HFFc6 (cell line): ENCODE measurements around the gene PDE4A. TPM values are rescaled to one million over a fixed set of nuclear protein-coding genes. Genes with fewer than 3 reads are reported as not detected.

Source experiments
- DNase-seq: peaks from one replicate; pipeline ENCODE4 v3.0.0-alpha.2; 2018
- H3K27ac Mint-ChIP-seq: 2 replicates; pipeline ENCODE4 v1.8.0; 2020; ENCODE audit warnings: mild to moderate bottlenecking, mixed read lengths
- H3K27me3 Mint-ChIP-seq: 2 replicates; pipeline ENCODE4 v1.8.0; 2021; ENCODE audit warnings: mild to moderate bottlenecking, moderate library complexity, mixed read lengths; ENCODE audit not compliant: insufficient read depth
- H3K36me3 Mint-ChIP-seq: 2 replicates; pipeline ENCODE4 v1.8.0; 2021; ENCODE audit warnings: low read depth, mixed read lengths
- H3K4me1 Mint-ChIP-seq: 2 replicates; pipeline ENCODE4 v1.8.0; 2020; ENCODE audit warnings: low read depth, mixed read lengths
- H3K4me3 Mint-ChIP-seq: 2 replicates; pipeline ENCODE4 v1.8.0; 2020; ENCODE audit warnings: mild to moderate bottlenecking, moderate library complexity, mixed read lengths
- H3K9me3 Mint-ChIP-seq: 2 replicates; pipeline ENCODE4 v1.8.0; 2020; ENCODE audit warnings: mild to moderate bottlenecking, mixed read lengths
- total RNA-seq, 6 experiments: library from RNA; stranded (reverse); fragmentation: NEBNext Ultra II Directional; extraction: Animal tissue kit (Norgen Biotek cat#: 25700); gene quantifications; 2 replicates in 1 of 6; 3 replicates in 5 of 6; pipeline ENCODE4 v1.2.3, GENCODE V29; 2021
- TF ChIP-seq, protein P1 (sequence below): fragments of 200-600 bp; sonication (generic); IDR thresholded peaks from 2 replicates; pipeline ENCODE4 v1.5.0; 2021; ENCODE audit warnings: antibody characterized with exemption, mild to moderate bottlenecking

Gene PDE4A
- total RNA-seq, 6 experiments from 2014 or later: 10.1 to 18.9 (median 10.8) TPM

DNA sequence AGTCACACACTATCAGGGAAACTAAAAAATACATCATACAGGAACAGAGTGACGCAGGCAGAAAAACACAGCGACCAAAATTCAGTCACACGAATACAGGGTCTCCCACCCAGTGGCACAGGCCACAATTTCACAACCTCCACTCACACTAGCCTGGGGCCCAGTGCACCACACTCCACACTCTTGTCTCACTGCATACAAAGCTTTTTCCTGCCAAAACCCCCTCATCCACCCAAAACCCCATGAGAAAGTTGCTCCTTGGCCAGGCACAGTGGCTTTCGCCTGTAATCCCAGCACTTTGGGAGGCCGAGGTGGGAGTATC lies 95.7 kb downstream of the PDE4A start:
- Mint-ChIP-seq H3K4me1 (peaks cover 32% of the 10 kb centered on the region), H3K36me3 (no peaks in the 10 kb centered on the region), H3K27ac (no peak overlapping the region), H3K9me3 (no peaks in the 10 kb centered on the region), H3K4me3 (peak overlapping the region; percentile 76; the same call in 1 of the 2 replicates), H3K27me3 (peaks cover 4% of the 10 kb centered on the region; the same call in 1 of the 2 replicates)
- DNase-seq: no peak
- TF ChIP-seq, protein P1, sequence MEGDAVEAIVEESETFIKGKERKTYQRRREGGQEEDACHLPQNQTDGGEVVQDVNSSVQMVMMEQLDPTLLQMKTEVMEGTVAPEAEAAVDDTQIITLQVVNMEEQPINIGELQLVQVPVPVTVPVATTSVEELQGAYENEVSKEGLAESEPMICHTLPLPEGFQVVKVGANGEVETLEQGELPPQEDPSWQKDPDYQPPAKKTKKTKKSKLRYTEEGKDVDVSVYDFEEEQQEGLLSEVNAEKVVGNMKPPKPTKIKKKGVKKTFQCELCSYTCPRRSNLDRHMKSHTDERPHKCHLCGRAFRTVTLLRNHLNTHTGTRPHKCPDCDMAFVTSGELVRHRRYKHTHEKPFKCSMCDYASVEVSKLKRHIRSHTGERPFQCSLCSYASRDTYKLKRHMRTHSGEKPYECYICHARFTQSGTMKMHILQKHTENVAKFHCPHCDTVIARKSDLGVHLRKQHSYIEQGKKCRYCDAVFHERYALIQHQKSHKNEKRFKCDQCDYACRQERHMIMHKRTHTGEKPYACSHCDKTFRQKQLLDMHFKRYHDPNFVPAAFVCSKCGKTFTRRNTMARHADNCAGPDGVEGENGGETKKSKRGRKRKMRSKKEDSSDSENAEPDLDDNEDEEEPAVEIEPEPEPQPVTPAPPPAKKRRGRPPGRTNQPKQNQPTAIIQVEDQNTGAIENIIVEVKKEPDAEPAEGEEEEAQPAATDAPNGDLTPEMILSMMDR: no peak

DNA sequence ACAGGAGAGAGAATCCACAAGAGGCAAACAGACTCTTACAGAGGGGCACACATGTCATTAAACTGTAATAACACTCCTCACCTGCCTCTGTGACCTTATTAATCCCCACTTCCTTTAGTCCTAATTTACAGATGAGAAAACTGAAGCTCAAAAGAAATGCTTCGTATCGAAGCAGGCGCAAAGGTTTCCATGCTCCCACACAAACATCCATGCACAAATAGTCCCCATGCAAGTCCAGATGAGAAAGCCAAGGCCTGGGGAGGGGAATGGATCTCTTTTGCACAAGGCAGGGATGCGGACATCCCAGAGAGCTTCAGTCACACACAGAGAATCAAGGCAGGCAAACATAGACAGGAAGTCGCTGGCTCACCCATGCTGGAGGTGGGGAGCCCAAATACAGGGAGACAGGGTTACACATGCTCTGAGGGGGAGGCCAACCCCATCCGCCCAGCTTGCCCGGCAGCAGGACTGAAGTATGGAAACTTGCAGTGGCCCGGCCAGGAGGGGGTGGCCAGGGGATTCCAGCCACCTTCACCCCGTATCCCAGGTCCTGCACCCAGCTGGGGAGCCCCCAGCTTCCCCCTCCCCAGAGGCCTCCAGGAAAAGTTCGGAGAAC lies 96.4 kb downstream of the PDE4A start:
- peak overlapping the region; percentile 76 for H3K4me3 Mint-ChIP-seq
- H3K36me3 Mint-ChIP-seq: no peaks in the 10 kb centered on the region
- DNase-seq: peak; percentile 25
- no peaks in the 10 kb centered on the region for H3K9me3 Mint-ChIP-seq
- H3K27me3 Mint-ChIP-seq: peaks cover 6% of the 10 kb centered on the region; the same call in 1 of the 2 replicates
- H3K4me1 Mint-ChIP-seq: peaks cover 32% of the 10 kb centered on the region
- no peak overlapping the region; the same call in 1 of the 2 replicates for H3K27ac Mint-ChIP-seq
- TF ChIP-seq, protein P1: no peak

DNA sequence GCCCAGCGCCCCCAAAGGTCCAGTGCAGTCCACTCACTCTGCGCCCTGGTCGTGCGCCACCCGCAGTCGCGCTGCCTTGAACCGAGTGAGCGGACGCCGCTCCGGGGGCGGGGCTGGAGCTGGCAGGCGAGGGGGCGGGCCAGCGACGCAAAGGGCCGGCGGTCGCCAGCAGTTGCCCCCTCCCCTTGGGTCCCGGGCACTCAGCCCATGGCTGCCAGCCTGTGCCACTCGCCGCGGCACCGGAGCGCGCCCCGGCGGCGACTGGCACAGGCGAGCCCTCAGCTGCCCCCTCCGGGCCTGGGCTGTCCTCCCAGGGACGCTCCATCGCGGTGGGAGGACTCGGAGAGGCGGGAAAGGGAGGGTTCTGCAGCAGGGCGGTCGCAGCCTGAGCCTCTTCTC lies 97.0 kb downstream of the PDE4A start, which contains the start of gene S1PR5:
S1PR5 (minus strand) TSS at position 87 of the 399 bp plus-strand sequence. CDS start 2,436 bp downstream, outside the sequence.
- no peaks in the 10 kb centered on the region for H3K9me3 Mint-ChIP-seq
- TF ChIP-seq, protein P1: no peak
- no peaks in the 10 kb centered on the region for H3K36me3 Mint-ChIP-seq
- peak within 1 kb of the TSS; percentile 77 for H3K27ac Mint-ChIP-seq
- peak within 1 kb of the TSS; percentile 87 for H3K4me3 Mint-ChIP-seq
- peaks cover 6% of the 10 kb centered on the region for H3K27me3 Mint-ChIP-seq
- H3K4me1 Mint-ChIP-seq: peaks cover 32% of the 10 kb centered on the region
- no peak for DNase-seq

DNA sequence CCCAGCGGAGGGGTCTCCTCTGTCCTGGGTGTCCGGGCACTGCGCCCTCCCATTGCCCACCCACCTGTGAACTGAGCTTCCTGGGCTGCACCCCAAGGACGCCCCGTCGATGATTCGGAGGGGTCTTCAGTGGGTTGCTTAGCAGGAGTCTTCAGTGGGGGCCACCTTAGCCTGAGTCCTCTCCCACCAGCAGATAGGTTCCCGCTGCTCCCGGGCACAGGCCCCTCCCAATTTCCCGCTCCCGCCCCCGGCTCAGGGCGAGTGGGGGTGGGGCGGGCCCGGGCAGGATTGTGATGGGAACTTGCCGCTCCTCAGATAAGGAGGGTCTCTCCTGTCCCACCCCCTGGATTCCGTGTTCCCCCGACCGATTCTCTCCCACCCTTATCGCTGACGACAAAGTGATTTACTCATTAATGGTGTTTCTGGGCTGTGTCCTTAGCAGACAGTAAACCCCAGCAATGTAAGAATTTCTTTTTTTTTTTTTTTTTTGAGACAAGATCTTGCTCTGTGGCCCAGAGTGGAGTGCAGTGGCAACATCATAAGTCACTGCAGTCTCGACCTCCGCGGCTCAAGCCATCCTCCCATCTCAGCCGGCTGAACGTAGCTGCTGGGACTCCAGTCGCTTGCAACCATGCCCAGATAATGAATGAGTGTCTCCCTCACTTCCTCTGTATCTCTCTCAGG lies 97.6 kb downstream of the PDE4A start:
- Mint-ChIP-seq H3K27ac (peak overlapping the region; percentile 77), H3K9me3 (no peaks in the 10 kb centered on the region), H3K4me1 (peaks cover 32% of the 10 kb centered on the region), H3K27me3 (peaks cover 6% of the 10 kb centered on the region), H3K4me3 (peak overlapping the region; percentile 87), H3K36me3 (no peaks in the 10 kb centered on the region)
- peak; percentile 25 for DNase-seq
- TF ChIP-seq, protein P1: no peak

DNA sequence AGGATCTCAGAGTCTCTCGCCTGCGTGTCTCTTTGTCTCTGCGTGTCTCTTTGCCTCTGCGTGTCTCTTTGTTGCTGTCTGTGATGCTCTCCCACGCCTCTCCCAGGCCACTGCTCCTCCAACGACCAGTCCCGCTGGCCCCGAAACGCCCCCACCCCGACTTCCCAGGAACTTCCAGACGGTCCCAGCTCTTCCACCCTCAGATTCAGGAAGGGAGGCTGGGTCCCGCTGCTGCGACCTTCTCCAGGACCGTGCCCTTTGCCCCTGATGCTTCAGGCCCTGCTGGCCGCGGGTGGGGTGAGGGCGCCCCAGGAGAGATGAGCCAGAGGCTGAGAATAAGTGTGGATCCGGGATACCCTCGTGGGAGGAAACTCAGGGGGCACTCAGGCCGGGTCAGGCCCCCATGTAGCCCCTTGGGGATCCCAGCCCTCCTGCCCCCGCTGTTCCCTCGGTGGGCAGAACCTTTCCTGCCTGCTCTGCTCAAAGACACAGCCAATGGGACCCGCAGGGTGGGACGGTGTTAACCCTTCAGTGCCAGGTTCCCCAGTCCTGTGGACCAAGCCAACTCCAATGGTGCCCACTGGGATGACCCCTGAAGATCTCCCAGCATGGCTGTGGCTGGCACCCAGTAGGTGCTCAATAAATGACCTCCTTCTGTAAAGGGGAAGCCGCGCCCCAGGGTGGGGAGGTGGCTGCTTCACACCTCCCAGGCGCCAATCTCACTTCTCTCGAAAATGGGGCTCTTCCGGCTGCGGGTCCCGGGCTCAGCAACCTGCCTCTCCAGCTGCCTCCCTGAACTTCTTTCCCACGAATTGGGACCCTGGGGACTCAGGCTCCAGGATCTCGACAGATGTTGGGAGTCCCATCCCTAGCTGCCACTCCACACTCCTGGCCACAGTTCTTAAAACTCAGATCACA lies 98.4 kb downstream of the PDE4A start:
- H3K9me3 Mint-ChIP-seq: no peaks in the 10 kb centered on the region
- peak overlapping the region; percentile 87 for H3K4me3 Mint-ChIP-seq
- peak overlapping the region; percentile 77 for H3K27ac Mint-ChIP-seq
- DNase-seq: no peak
- peaks cover 12% of the 10 kb centered on the region for H3K27me3 Mint-ChIP-seq
- TF ChIP-seq, protein P1: no peak
- peaks cover 32% of the 10 kb centered on the region for H3K4me1 Mint-ChIP-seq
- H3K36me3 Mint-ChIP-seq: no peaks in the 10 kb centered on the region
